Right ventricle myocardium superior (tissue), 1 donor: ENCODE measurements around the gene NGDN. TPM values are rescaled to one million over a fixed set of nuclear protein-coding genes. Genes with fewer than 3 reads are reported as not detected.
A peak's percentile ranks its signal among the peaks of the same experiment; 100 is the strongest.

Experiments used
- ATAC-seq: fragments of 200-7000 bp; cut with Tn5 transposase; one replicate; pipeline ENCODE4 v1.9.1; 2020; ENCODE audit warnings: mild to moderate bottlenecking; ENCODE audit not compliant: poor library complexity
- DNase-seq: peaks from one replicate; pipeline ENCODE4 v3.0.0-alpha.2; 2020
- intact Hi-C: fragments of 100-400 bp; cut with DNase I; formaldehyde crosslinking; loops from one replicate; pipeline ENCODE4 v1.11.2; 2022
- total RNA-seq: library from RNA; stranded (reverse); fragmentation: NEBNext Ultra II Directional; extraction: Animal tissue kit (Norgen Biotek cat#: 25700); gene quantifications from one replicate; pipeline ENCODE4 v1.2.1, GENCODE V29; 2021
- donor health status: DM: no; HTN: yes; CAD: no; lungs with severe emphysema.

NGDN gene
- total RNA-seq, 1 donor from 2014 or later: 17.0 TPM

- no peak for DNase-seq
- intact Hi-C loops: loop anchor here (10.0 kb wide), 1 partner anchor 133 kb away; the partner anchor contains the start of gene PABPN1
- ATAC-seq: peak; percentile 9
Observed at GRCh38 chr14:23457587-23458445, 11.7 kb upstream of the NGDN start.

- no peak for ATAC-seq
- intact Hi-C loops: no loop called here
- DNase-seq: no peak
Observed at GRCh38 chr14:23460960-23461359, 8.5 kb upstream of the NGDN start.

GRCh38 chr14:23464700-23465099 lies 4.8 kb upstream of the NGDN start:
- ATAC-seq (no peak), DNase-seq (no peak)
- intact Hi-C loops: no loop called here

- intact Hi-C loops: no loop called here
- DNase-seq (no peak), ATAC-seq (no peak)
Observed at GRCh38 chr14:23465261-23465660, 4.2 kb upstream of the NGDN start.

GRCh38 chr14:23468704-23469126 lies 788 bp upstream of the NGDN start:
- peak; percentile 23 for ATAC-seq
- no peak for DNase-seq
- intact Hi-C loops: no loop called here

- DNase-seq (no peak), ATAC-seq (no peak)
- intact Hi-C loops: no loop called here
Observed at GRCh38 chr14:23469906-23470403, 452 bp downstream of the NGDN start.

- DNase-seq (no peak), ATAC-seq (no peak)
- intact Hi-C loops: no loop called here
Observed at GRCh38 chr14:23470947-23471346, 1.4 kb downstream of the NGDN start.

GRCh38 chr14:23478109-23478759 lies 8.7 kb downstream of the NGDN start:
- DNase-seq (peak; percentile 53), ATAC-seq (peak; percentile 69)
- intact Hi-C loops: loop anchor here (1.0 kb wide), 1 partner anchor 84 kb away; no protein-coding TSS in a partner anchor

GRCh38 chr14:23481362-23481970 lies 12.0 kb downstream of the NGDN start:
- DNase-seq (no peak), ATAC-seq (no peak)
- intact Hi-C loops: no loop called here

GRCh38 chr14:23481979-23482822 lies 12.7 kb downstream of the NGDN start:
- DNase-seq (no peak), ATAC-seq (no peak)
- intact Hi-C loops: no loop called here

- no peak for ATAC-seq
- intact Hi-C loops: no loop called here
- no peak for DNase-seq
Observed at GRCh38 chr14:23482823-23483148, 13.3 kb downstream of the NGDN start.

- ATAC-seq: no peak
- intact Hi-C loops: no loop called here
Observed at GRCh38 chr14:23483236-23483854, 13.8 kb downstream of the NGDN start.

GRCh38 chr14:23485326-23485725 lies 15.8 kb downstream of the NGDN start:
- ATAC-seq: no peak
- DNase-seq: no peak
- intact Hi-C loops: no loop called here

More at GRCh38 chr14:23483236-23483854, 13.8 kb downstream of the NGDN start:
- no peak for DNase-seq

GRCh38 chr14:23486036-23486435 lies 16.5 kb downstream of the NGDN start:
- intact Hi-C loops: no loop called here
- ATAC-seq (no peak), DNase-seq (no peak)

- no peak for ATAC-seq
- intact Hi-C loops: no loop called here
- no peak for DNase-seq
Observed at GRCh38 chr14:23487216-23487615, 17.7 kb downstream of the NGDN start.

GRCh38 chr14:23492618-23493272 lies 23.2 kb downstream of the NGDN start:
- intact Hi-C loops: no loop called here
- no peak for DNase-seq
- ATAC-seq: no peak

- DNase-seq: no peak
- ATAC-seq: no peak
- intact Hi-C loops: no loop called here
Observed at GRCh38 chr14:23494223-23494622, 24.7 kb downstream of the NGDN start.

GRCh38 chr14:23512156-23512555 lies 42.7 kb downstream of the NGDN start:
- intact Hi-C loops: no loop called here
- no peak for ATAC-seq
- no peak for DNase-seq
